NCI-H2107 treated with DMSO at 0.1 percent for 48 hours (cell line): ENCODE data around the gene SLC12A9.
"Not testable (repeated sequence)": the region's sequence is repeated elsewhere in the genome, so short reads cannot be mapped to it uniquely, and the experiment has no call there.

Experiments
- DNase-seq: peaks from one replicate; lab custom pipeline; 2025; ENCODE audit not compliant: unreplicated experiment; lab: John Stamatoyannopoulos, UW

The SLC12A9 gene

GRCh38 chr7:100852048-100852872 lies at the start of gene SLC12A9:
SLC12A9 (plus strand) TSS chr7:100852713; CDS start chr7:100854198, 1,485 bp downstream.
- DNase-seq = peak; percentile 64

- no peak for DNase-seq
These were observed 49.6 kb upstream of the SLC12A9 start for GRCh38 chr7:100802951-100803350.

DNA sequence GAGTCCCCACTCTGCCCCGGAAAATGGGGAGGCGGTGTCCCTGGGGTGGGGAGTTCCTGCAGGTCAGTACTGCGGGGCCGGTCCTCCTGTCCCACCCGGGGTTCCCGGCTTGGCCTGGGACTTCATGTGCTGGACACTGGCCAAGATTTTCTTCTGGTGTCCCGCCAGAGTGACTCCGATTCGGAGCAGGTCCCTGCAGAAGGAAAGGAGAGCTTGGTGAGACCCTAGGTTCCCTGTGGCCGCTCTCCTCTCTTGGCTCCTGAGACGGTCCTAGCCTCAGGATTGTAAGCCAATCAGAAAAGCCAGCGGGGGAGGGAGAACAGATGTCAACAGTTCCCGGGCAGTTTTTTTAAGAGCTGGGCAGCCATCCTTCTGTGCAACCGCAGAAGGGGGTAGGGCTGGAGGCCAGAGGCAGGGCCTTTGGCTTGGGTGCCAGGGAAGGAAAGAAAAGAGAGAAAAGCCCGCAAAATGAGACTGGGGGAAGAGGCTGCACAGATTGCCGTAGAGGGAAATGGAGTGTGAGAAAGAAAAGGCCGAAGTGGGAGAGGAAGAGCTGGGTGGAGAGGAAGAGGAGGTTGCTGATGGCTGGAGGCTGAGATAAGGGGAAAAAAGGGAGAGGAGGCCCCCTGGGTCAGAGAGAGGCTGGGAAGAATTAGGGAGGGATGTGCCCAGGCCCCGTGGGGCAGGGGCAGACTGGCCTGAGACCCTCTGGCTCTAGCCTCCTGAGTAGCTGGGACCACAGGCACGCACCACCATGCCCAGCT lies 48.9 kb upstream of the SLC12A9 start:
- DNase-seq = peak; percentile 81

GRCh38 chr7:100804681-100805431 lies 47.7 kb upstream of the SLC12A9 start:
- DNase-seq = no peak

DNA sequence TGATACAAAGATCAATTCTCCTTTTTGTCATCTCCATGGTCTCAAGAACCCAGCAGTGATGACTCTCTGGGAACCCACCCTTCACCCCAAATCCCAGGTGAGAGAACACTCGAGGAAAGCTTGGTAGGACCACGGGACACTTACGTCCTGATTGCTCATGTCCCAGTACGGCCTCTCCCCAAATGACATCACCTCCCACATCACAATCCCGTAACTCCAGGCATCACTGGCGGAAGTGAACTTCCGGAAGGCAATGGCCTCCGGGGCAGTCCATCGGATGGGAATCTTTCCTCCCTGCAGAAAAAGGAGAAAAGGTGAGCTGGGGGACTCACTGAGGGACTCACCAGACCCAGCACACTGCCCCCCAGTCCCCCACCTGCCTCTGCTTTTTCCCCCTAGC lies 46.2 kb upstream of the SLC12A9 start:
- DNase-seq = no peak

- not testable (repeated sequence) for DNase-seq
These were observed 45.6 kb upstream of the SLC12A9 start for GRCh38 chr7:100806883-100807282.

DNA sequence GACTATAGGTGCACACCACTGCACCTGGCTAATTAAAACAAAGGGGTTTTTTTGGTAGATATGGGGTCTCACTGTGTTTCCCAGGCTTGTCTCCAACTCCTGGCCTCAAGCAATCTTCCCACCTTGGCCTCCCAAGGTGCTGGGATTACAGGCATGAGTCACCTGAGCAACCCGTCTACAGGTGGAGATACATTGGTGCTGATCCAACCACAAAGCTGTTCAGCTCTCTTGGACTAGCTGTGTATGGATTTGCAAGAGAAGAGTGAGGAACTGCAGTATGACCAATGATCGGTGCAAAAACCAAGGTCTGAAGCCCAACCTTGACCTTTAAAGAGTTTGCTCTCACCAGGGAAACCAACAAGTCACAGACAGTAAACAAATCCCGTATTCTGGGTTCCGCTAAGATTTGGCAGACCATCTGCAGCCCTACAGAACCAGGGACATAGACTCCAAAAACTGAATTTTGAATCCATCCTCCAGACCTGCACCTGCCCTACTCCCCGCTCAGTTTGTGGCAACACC lies 44.1 kb upstream of the SLC12A9 start:
- no peak for DNase-seq

- DNase-seq = no peak
These were observed 41.0 kb upstream of the SLC12A9 start for GRCh38 chr7:100811480-100811879.

- DNase-seq = no peak
These were observed 39.8 kb upstream of the SLC12A9 start for GRCh38 chr7:100812729-100813128.

DNA sequence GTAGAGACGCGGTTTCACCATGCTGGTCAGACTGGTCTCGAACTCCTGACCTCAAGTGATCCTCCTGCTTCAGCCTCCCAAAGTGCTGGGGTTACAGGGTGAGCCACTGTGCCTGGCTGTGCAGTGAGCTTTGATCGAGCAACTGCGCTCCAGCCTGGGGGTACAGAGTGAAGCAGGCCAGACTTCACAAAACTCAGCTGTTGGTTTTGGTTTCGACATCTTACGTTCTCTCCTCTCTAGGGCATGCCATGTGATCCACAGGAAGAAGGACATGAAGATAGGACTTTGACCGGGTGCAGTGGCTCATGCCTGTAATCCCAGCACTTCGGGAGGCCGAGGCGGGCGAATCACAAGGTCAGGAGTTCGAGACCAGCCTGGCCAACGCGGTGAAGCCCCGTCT lies 36.0 kb upstream of the SLC12A9 start:
- not testable (repeated sequence) for DNase-seq

DNA sequence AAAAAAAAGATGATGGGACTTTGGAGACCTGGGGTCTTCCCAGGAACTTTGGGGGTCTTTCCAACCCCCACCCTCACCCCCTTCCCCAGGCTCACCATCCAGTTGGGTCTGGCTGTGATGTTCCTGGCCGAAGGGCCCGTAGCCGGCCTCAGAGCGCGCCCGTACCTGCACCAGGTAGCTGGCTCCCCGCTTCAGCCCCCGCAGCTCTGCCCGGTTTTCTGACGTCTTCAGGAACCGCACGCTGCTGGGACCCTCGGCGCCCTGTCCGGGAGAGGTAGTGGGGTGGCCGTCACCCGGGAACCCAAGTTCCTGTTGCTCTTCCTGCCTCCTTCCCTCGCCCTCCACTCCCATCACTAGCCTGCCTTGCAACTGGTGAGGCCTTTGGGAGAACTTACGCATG lies 35.4 kb upstream of the SLC12A9 start:
- DNase-seq = no peak

DNA sequence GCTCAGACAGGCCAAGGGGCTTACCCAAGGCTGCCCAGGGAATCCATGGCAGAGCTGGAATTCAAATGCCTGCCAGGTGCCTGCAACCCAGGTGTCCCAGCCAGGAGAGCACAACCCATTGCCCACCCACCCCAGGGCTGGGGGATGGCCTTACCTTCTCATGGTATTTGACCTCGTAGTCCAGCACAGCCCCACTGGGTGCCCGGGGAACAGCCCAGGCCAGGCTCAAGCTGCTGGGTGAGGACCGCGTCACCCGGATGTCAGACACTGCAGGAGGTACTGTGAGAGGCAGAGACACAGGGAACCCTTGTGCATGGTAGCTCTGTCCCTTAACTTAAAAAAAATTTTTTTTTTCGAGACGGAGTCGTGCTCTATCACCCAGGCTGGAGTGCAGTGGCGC lies 34.1 kb upstream of the SLC12A9 start:
- DNase-seq = no peak

- no peak for DNase-seq
These were observed 33.7 kb upstream of the SLC12A9 start for GRCh38 chr7:100818825-100819224.

DNA sequence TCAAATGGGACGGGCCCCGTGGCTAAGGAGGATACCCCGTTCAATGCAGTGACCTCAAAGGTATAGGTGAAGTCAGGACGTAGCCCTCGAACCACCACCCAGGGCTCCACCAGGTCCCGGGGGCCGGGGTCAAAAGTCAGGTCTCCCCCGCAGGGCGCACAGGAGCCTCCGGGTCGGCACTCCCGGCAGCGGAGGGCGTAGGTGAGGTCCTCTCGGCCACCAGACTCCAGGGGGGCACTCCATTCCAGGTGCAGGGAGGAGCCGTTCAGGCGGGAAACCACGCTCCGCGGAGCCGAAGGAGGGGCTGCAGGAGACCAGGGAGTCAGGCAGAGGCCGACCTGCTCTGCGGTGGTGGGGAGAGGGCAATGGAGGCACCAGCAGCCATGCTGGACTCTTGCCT lies 32.9 kb upstream of the SLC12A9 start:
- DNase-seq = no peak

- DNase-seq = no peak
These were observed 30.0 kb upstream of the SLC12A9 start for GRCh38 chr7:100822236-100823139.

- DNase-seq = no peak
These were observed 29.4 kb upstream of the SLC12A9 start for GRCh38 chr7:100823140-100823525.

GRCh38 chr7:100823534-100823933 lies 29.0 kb upstream of the SLC12A9 start:
- DNase-seq = no peak

GRCh38 chr7:100824499-100825214 lies 27.9 kb upstream of the SLC12A9 start:
- DNase-seq = no peak

DNA sequence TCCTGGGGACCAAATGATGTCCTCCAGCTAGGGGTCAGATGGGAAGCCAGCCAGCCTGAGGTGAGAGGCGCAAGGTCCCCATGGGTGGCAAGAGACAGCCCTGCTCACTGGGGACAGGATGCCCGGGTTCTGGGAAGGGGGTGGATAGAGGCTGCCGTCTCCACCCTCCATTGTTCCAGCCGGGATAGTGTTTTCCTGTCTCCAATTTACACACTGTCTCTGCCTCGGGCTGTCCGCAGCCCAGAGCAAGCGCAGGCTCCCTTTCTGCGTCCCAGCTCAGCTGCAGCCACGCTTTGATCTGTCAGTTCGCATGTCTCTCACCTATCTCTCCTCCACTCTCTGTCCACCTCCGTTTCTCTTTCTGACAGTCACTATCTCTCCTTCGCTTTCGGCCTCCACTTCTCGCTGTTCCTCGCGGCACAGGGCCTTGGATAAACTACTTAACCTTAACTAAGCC lies 27.3 kb upstream of the SLC12A9 start:
- DNase-seq = no peak
